ENCODE data around the gene GFOD2. TPM values are rescaled to one million over a fixed set of nuclear protein-coding genes. Genes with fewer than 3 reads are reported as not detected.
A peak's percentile ranks its signal among the peaks of the same experiment; 100 is the strongest.

The GFOD2 gene
- polyA plus RNA-seq, 3 donors = 3.7 to 9.4 (median 3.8) TPM

DNA sequence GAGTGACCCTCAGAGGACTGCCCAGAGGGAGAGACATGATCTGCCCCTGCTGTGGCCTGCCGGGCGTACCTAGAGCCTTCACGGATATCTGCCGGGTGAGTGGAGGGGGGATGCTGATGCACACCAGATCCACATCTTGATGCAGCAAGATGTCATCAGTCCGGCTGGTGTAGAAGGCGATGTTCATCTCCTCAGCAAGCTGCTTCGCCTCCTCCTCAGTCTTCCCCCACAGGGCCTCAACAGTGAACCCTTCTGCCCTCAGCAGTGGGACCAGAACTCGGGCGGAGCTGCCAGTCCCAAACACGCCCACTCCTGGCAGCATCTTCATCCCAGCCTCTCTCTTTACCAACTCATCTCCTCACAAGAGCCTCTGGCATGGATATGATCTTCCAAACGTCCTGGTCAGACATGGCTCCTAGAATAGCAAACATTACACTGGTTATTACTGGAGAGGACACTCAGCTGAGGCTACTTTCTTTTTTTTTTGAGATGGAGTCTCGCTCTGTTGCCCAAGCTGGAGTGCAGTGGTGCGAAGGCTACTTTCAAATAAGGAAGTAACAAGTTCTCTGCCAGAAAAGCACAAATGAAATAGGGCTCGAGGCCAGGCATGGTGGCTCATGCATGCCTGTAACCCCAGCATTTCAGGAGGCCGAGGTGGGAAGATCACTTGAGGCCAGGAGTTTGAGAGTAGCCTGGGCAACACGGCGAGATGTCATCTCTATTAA, 33.6 kb downstream of the GFOD2 start:
- WGBS (ENCODE audit: insufficient coverage) = 87% methylated on average over 11 of the region's 17 CpGs
- no peaks in the 10 kb centered on the region for H3K9me3 Mint-ChIP-seq
- intact Hi-C loops (cut with micrococcal nuclease) = no loop called here
- peak overlapping the region in 5 of 7 donors; percentile 13 to 55 (median 32) for H3K27ac Mint-ChIP-seq
- H3K9me3 ChIP-seq (replicated peaks in 1 of 2; ENCODE audit: control insufficient read depth in 1 of 2, insufficient read depth in 1 of 2, low read length in 2 of 2) = no peaks in the 10 kb centered on the region
- no peaks in the 10 kb centered on the region for H3K27me3 ChIP-seq (ENCODE audit: control insufficient read depth in 2 of 2, insufficient read depth in 2 of 2, low read length in 2 of 2)
- peaks cover 0 to 10% of the 10 kb centered on the region in 2 donors for H3K4me1 ChIP-seq (ENCODE audit: control insufficient read depth in 1 of 2, insufficient read depth in 2 of 2, low read length in 2 of 2)
- H3K4me3 ChIP-seq (replicated peaks in 1 of 3; ENCODE audit: low read depth in 2 of 3, low read length in 3 of 3) = no peak overlapping the region
- no peak overlapping the region for H3K4me2 ChIP-seq (replicated peaks; ENCODE audit: extremely low read depth, low read length, poor library complexity, severe bottlenecking)
- no peak overlapping the region for H3K9ac ChIP-seq (ENCODE audit: insufficient read depth, low read length, poor library complexity, severe bottlenecking)
- peaks cover 9 to 29% of the 10 kb centered on the region in 2 donors for H3K36me3 ChIP-seq (replicated peaks in 1 of 2; ENCODE audit: control insufficient read depth in 1 of 2, insufficient read depth in 2 of 2, low read length in 2 of 2)
- no peak for DNase-seq
- H2AFZ ChIP-seq (ENCODE audit: insufficient read depth, low read depth, low read length, poor library complexity, severe bottlenecking) = no peak overlapping the region
- peaks cover 19% of the 10 kb centered on the region for H3K4me1 Mint-ChIP-seq
- H3K4me3 Mint-ChIP-seq = no peak overlapping the region
- peaks cover 22 to 45% of the 10 kb centered on the region in 2 donors for H3K36me3 Mint-ChIP-seq
- TF ChIP-seq, protein P1, sequence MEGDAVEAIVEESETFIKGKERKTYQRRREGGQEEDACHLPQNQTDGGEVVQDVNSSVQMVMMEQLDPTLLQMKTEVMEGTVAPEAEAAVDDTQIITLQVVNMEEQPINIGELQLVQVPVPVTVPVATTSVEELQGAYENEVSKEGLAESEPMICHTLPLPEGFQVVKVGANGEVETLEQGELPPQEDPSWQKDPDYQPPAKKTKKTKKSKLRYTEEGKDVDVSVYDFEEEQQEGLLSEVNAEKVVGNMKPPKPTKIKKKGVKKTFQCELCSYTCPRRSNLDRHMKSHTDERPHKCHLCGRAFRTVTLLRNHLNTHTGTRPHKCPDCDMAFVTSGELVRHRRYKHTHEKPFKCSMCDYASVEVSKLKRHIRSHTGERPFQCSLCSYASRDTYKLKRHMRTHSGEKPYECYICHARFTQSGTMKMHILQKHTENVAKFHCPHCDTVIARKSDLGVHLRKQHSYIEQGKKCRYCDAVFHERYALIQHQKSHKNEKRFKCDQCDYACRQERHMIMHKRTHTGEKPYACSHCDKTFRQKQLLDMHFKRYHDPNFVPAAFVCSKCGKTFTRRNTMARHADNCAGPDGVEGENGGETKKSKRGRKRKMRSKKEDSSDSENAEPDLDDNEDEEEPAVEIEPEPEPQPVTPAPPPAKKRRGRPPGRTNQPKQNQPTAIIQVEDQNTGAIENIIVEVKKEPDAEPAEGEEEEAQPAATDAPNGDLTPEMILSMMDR (IDR thresholded peaks at IDR 0.05) = no peak
- H3K27ac ChIP-seq (ENCODE audit: low read depth in 1 of 2, low read length in 2 of 2) = peak overlapping the region in 1 of 2 donors; percentile 27
- no peaks in the 10 kb centered on the region for H3K27me3 Mint-ChIP-seq (ENCODE audit: low read depth in 3 of 3)
- H3K79me2 ChIP-seq (ENCODE audit: insufficient read depth, low read length) = no peaks in the 10 kb centered on the region
- H4K20me1 ChIP-seq (ENCODE audit: insufficient read depth, low read length) = no peaks in the 10 kb centered on the region

DNA sequence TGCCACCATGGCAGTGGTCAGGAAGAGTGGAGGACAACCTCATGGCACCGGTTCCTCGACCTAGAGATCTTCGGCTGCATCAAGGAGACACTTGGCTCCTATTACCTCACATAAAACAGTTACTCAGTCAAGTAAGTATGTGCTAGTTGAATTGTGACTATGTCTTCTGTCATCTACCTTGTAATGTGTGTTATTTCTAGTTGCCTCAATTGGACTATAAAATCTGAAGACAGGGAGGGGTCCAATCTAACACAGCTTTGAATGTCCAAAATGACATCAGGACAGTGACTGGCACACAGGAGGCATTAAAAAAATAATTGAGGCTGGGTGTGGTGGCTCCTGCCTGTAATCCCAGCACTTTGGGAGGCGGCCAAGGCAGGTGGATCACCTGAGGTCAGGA, 35.3 kb downstream of the GFOD2 start:
- Mint-ChIP-seq H3K4me3 (no peak overlapping the region), H3K27ac (no peak overlapping the region), H3K4me1 (peaks cover 17% of the 10 kb centered on the region), H3K27me3 (ENCODE audit: low read depth in 3 of 3) (no peaks in the 10 kb centered on the region), H3K9me3 (no peaks in the 10 kb centered on the region), H3K36me3 (peaks cover 25 to 50% of the 10 kb centered on the region in 2 donors)
- Histone ChIP-seq H3K36me3 (replicated peaks in 1 of 2; ENCODE audit: control insufficient read depth in 1 of 2, insufficient read depth in 2 of 2, low read length in 2 of 2) (peaks cover 10 to 36% of the 10 kb centered on the region in 2 donors), H3K27ac (ENCODE audit: low read depth in 1 of 2, low read length in 2 of 2) (no peak overlapping the region), H2AFZ (ENCODE audit: insufficient read depth, low read depth, low read length, poor library complexity, severe bottlenecking) (no peak overlapping the region), H3K79me2 (ENCODE audit: insufficient read depth, low read length) (no peaks in the 10 kb centered on the region), H4K20me1 (ENCODE audit: insufficient read depth, low read length) (no peaks in the 10 kb centered on the region), H3K9me3 (replicated peaks in 1 of 2; ENCODE audit: control insufficient read depth in 1 of 2, insufficient read depth in 1 of 2, low read length in 2 of 2) (no peaks in the 10 kb centered on the region), H3K27me3 (ENCODE audit: control insufficient read depth in 2 of 2, insufficient read depth in 2 of 2, low read length in 2 of 2) (no peaks in the 10 kb centered on the region), H3K4me1 (ENCODE audit: control insufficient read depth in 1 of 2, insufficient read depth in 2 of 2, low read length in 2 of 2) (peaks cover 0 to 10% of the 10 kb centered on the region in 2 donors), H3K4me2 (replicated peaks; ENCODE audit: extremely low read depth, low read length, poor library complexity, severe bottlenecking) (no peak overlapping the region), H3K9ac (ENCODE audit: insufficient read depth, low read length, poor library complexity, severe bottlenecking) (no peak overlapping the region), H3K4me3 (replicated peaks in 1 of 3; ENCODE audit: low read depth in 2 of 3, low read length in 3 of 3) (no peak overlapping the region)
- intact Hi-C loops (cut with micrococcal nuclease) = no loop called here
- TF ChIP-seq, protein P1 (IDR thresholded peaks at IDR 0.05) = no peak
- WGBS (ENCODE audit: insufficient coverage) = no CpG with 5 or more reads among the region's 4 CpGs
- no peak for DNase-seq
